HG02938 (cell line): ENCODE measurements around the gene CACNA1A.

Source experiments
- ATAC-seq: cut with Tn5 transposase; IDR thresholded peaks from one replicate; pipeline ENCODE4 v1.9.1; 2021; ENCODE audit warnings: mild to moderate bottlenecking, moderate library complexity; ENCODE audit not compliant: unreplicated experiment

Gene CACNA1A

GRCh38 chr19:13315495-13315894 is 190.8 kb downstream of the CACNA1A start:
- no peak for ATAC-seq

GRCh38 chr19:13314761-13315160 is 191.5 kb downstream of the CACNA1A start:
- no peak for ATAC-seq

- ATAC-seq: no peak
Measured at GRCh38 chr19:13313875-13314274, 192.4 kb downstream of the CACNA1A start.

GRCh38 chr19:13309864-13310263 is 196.4 kb downstream of the CACNA1A start:
- no peak for ATAC-seq

- ATAC-seq: no peak
Measured at GRCh38 chr19:13303381-13304129, 202.7 kb downstream of the CACNA1A start.

GRCh38 chr19:13302526-13303270 is 203.6 kb downstream of the CACNA1A start:
- ATAC-seq: no peak

- no peak for ATAC-seq
Measured at GRCh38 chr19:13301627-13302334, 204.5 kb downstream of the CACNA1A start.

GRCh38 chr19:13300421-13301030 is 205.8 kb downstream of the CACNA1A start:
- ATAC-seq: no peak

GRCh38 chr19:13299838-13300237 is 206.4 kb downstream of the CACNA1A start:
- no peak for ATAC-seq

GRCh38 chr19:13298565-13299481 is 207.5 kb downstream of the CACNA1A start:
- no peak for ATAC-seq

GRCh38 chr19:13297023-13297422 is 209.3 kb downstream of the CACNA1A start:
- no peak for ATAC-seq

- no peak for ATAC-seq
Measured at GRCh38 chr19:13294812-13295567, 211.3 kb downstream of the CACNA1A start.

- ATAC-seq: no peak
Measured at GRCh38 chr19:13291913-13292312, 214.4 kb downstream of the CACNA1A start.

GRCh38 chr19:13290741-13291140 is 215.5 kb downstream of the CACNA1A start:
- no peak for ATAC-seq

GRCh38 chr19:13289295-13289694 is 217.0 kb downstream of the CACNA1A start:
- ATAC-seq: no peak

- ATAC-seq: no peak
Measured at GRCh38 chr19:13286195-13286985, 219.9 kb downstream of the CACNA1A start.

GRCh38 chr19:13284929-13285928 is 221.1 kb downstream of the CACNA1A start:
- ATAC-seq: no peak
